ENCODE data around the gene PLD3.

- no peak for TF ChIP-seq CTCF (IDR thresholded peaks at IDR 0.05)
- no peak for TF ChIP-seq POLR2A (IDR thresholded peaks at IDR 0.05)
Observed at GRCh38 chr19:40341601-40342482, 6.7 kb upstream of the PLD3 start.
